Fibroblast of lung (primary cell): ENCODE results near the gene MSANTD2.

ENCODE experiments used
- CTCF ChIP-seq, 2 donors: IDR thresholded peaks in 1 of 2; conservative IDR thresholded peaks in 1 of 2; 1 replicate in 1 of 2; 2 replicates in 1 of 2; pipeline ENCODE4 v1.5.1; 2011 to 2012; ENCODE audit warnings: low read length in 2 of 2, control low read depth in 1 of 2, inconsistent platforms in 1 of 2, low read depth in 1 of 2, mild to moderate bottlenecking in 1 of 2
- EZH2 ChIP-seq: IDR thresholded peaks from 2 replicates; pipeline ENCODE4 v1.5.1; 2012; ENCODE audit warnings: low read length, control low read depth, mild to moderate bottlenecking; ENCODE audit errors: missing control alignments

DNA sequence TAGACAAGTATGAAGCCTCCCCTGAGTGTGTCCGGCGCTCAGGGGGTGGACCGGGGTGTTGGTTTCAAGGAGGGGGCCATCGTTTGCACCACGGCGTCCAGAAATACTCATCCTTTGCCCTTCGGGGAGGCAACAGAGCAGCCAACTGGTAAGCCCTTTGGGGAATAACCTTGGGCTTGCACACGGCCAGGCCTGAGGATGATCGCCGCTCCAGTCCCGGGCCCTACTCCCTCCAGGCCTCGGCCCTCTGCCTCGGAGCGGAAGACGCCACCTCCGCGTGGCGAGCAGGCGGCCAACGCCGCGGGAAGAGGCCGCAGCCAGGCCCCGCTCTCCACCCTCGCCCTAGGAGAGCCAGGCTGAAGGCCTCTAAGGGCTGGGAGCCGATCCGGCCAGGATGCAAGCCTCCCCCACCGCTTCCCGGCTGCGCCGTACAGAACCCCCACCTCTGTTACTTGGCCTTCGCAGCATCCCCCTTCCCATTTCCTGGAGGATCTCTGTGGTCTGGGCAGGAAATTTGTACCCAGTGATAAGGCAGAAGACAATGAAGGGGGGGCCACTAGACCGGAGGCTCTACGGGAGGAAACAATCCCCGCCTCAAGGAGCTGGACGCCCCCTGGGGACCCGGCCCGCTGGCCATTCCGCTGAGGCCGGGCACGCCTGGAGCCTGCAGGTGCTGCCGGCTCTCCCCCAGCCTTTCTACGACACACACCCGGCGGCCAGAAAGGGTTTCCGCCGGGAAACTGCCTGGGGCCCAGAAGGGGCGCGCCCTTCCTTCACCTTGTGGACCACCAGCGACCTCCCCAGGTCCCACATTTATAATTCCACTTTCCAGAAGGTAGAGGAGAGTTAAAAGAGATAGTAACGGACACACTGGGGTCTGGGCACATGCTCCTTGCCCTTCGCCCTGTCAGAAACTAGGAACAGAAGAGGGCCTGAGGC lies 40.7 kb downstream of the MSANTD2 start:
- TF ChIP-seq CTCF (conservative IDR thresholded peaks at IDR 0.05 in 1 of 2, IDR thresholded peaks at IDR 0.05 in 1 of 2; ENCODE audit: low read depth in 1 of 2, low read length in 2 of 2) (no peak), EZH2 (no peak)
